IMR-90 (cell line): ENCODE data around the gene FRMD5. TPM values are rescaled to one million over a fixed set of nuclear protein-coding genes. Genes with fewer than 3 reads are reported as not detected.
"Not testable (repeated sequence)": the region's sequence is repeated elsewhere in the genome, so short reads cannot be mapped to it uniquely, and the experiment has no call there.

Experiments
- ATAC-seq: fragments of 200-7000 bp; cut with Tn5 transposase; 2 replicates; pipeline ENCODE4 v1.9.1; 2020; ENCODE audit warnings: low read depth, mild to moderate bottlenecking, moderate library complexity
- BruUV-seq: library from RNA; stranded (reverse); fragments of 400-500 nt; replicated peaks from 2 replicates; lab custom pipeline; 2021; lab: Mats Ljungman, UMichigan
- CTCF ChIA-PET: fragments of 300-600 bp; formaldehyde crosslinking; extraction: SDS; loops from one replicate; lab custom pipeline; 2021; ENCODE audit warnings: antibody characterized with exemption; lab: Yijun Ruan, JAX
- POLR2A ChIA-PET: fragments of 300-600 bp; sonication (Branson Sonifier 250); formaldehyde crosslinking; loops from one replicate; lab custom pipeline; 2022; ENCODE audit warnings: antibody characterized with exemption; ENCODE audit not compliant: unreplicated experiment; lab: Charles Lee
- DNase-seq: peaks from one replicate; pipeline ENCODE4 v3.0.0; 2013
- H2AFZ ChIP-seq: replicated peaks from 2 replicates; pipeline ENCODE3; 2013; ENCODE audit warnings: low read length, mild to moderate bottlenecking; ENCODE audit not compliant: poor library complexity
- H2AK5ac ChIP-seq: 2 replicates; pipeline ENCODE4 v1.6.1; 2013; ENCODE audit warnings: low read depth, low read length, inconsistent platforms
- H2AK9ac ChIP-seq: replicated peaks from 2 replicates; pipeline ENCODE3; 2013; ENCODE audit warnings: mild to moderate bottlenecking, low read depth, low read length, moderate library complexity; ENCODE audit not compliant: poor library complexity
- H2BK120ac ChIP-seq: 2 replicates; pipeline ENCODE4 v1.6.1; 2013; ENCODE audit warnings: low read depth, low read length, inconsistent platforms
- H2BK15ac ChIP-seq: 3 replicates; pipeline ENCODE4 v1.6.1; 2013; ENCODE audit warnings: low read depth, low read length, inconsistent platforms
- H2BK20ac ChIP-seq: 2 replicates; pipeline ENCODE4 v1.6.1; 2013; ENCODE audit warnings: low read depth, mild to moderate bottlenecking, inconsistent platforms, low read length, moderate library complexity
- H2BK5ac ChIP-seq: 2 replicates; pipeline ENCODE4 v1.6.1; 2013; ENCODE audit warnings: mild to moderate bottlenecking, low read depth, low read length, inconsistent platforms; ENCODE audit not compliant: poor library complexity, severe bottlenecking
- H3K14ac ChIP-seq: replicated peaks from 2 replicates; pipeline ENCODE4 v1.6.1; 2013; ENCODE audit warnings: low read depth, low read length, inconsistent platforms
- H3K18ac ChIP-seq: 2 replicates; pipeline ENCODE4 v1.6.1; 2013; ENCODE audit warnings: low read depth, low read length, control low read depth
- H3K23ac ChIP-seq: 2 replicates; pipeline ENCODE4 v1.6.1; 2013; ENCODE audit warnings: low read depth, low read length, inconsistent platforms
- H3K27ac ChIP-seq: 2 replicates; pipeline ENCODE4 v1.5.1; 2013; ENCODE audit warnings: mild to moderate bottlenecking, control low read depth, low read length; ENCODE audit not compliant: insufficient read depth
- H3K27me3 ChIP-seq: 2 replicates; pipeline ENCODE4 v1.6.1; 2013; ENCODE audit warnings: low read length; ENCODE audit not compliant: control insufficient read depth, insufficient read depth
- H3K36me3 ChIP-seq: 2 replicates; pipeline ENCODE4 v1.6.1; 2013; ENCODE audit warnings: low read length, mixed read lengths; ENCODE audit not compliant: control insufficient read depth, insufficient read depth
- H3K4ac ChIP-seq: 2 replicates; pipeline ENCODE4 v1.6.1; 2013; ENCODE audit warnings: low read depth, low read length, inconsistent platforms
- H3K4me1 ChIP-seq: 2 replicates; pipeline ENCODE4 v1.6.1; 2013; ENCODE audit warnings: low read length, mixed read lengths; ENCODE audit not compliant: control insufficient read depth, insufficient read depth
- H3K4me2 ChIP-seq: 2 replicates; pipeline ENCODE4 v1.6.1; 2013; ENCODE audit warnings: low read depth, mild to moderate bottlenecking, control low read depth, low read length, moderate library complexity
- H3K4me3 ChIP-seq: 2 replicates; pipeline ENCODE4 v1.5.1; 2013; ENCODE audit warnings: low read depth, mild to moderate bottlenecking, control low read depth, low read length, moderate library complexity; ENCODE audit not compliant: insufficient read depth
- H3K56ac ChIP-seq: 2 replicates; pipeline ENCODE4 v1.6.1; 2013; ENCODE audit warnings: low read length, inconsistent platforms; ENCODE audit not compliant: insufficient read depth; ENCODE audit errors: extremely low read depth
- H3K79me1 ChIP-seq, 2 experiments: 2 replicates each; pipeline ENCODE4 v1.6.1; 2013; ENCODE audit warnings: low read length in 2 of 2, inconsistent platforms in 1 of 2, low read depth in 1 of 2
- H3K9ac ChIP-seq: 2 replicates; pipeline ENCODE4 v1.6.1; 2013; ENCODE audit warnings: low read depth, low read length, control low read depth
- H3K9me1 ChIP-seq: 2 replicates; pipeline ENCODE4 v1.6.1; 2013; ENCODE audit warnings: low read length, inconsistent platforms; ENCODE audit not compliant: insufficient read depth
- H3K9me3 ChIP-seq: 2 replicates; pipeline ENCODE4 v1.6.1; 2013; ENCODE audit warnings: low read length; ENCODE audit not compliant: control insufficient read depth, insufficient read depth
- H4K20me1 ChIP-seq: 2 replicates; pipeline ENCODE4 v1.6.1; 2013; ENCODE audit warnings: low read length, inconsistent platforms; ENCODE audit not compliant: insufficient read depth
- H4K5ac ChIP-seq: 2 replicates; pipeline ENCODE4 v1.6.1; 2013; ENCODE audit warnings: mild to moderate bottlenecking, low read depth, low read length, control low read depth
- H4K8ac ChIP-seq, 2 experiments: 2 replicates each; pipeline ENCODE4 v1.6.1; 2013; ENCODE audit warnings: low read depth in 2 of 2, low read length in 2 of 2, control low read depth in 1 of 2, inconsistent platforms in 1 of 2
- H4K91ac ChIP-seq: 2 replicates; pipeline ENCODE4 v1.6.1; 2013; ENCODE audit warnings: low read depth, low read length, inconsistent platforms; ENCODE audit not compliant: insufficient read depth
- CEBPB ChIP-seq: IDR thresholded peaks from 2 replicates; pipeline ENCODE4 v1.6.1; 2012; ENCODE audit warnings: low read depth, low read length, improper control_type of control experiment
- FOS ChIP-seq: fragments of 150-350 bp; IDR thresholded peaks from 2 replicates; pipeline ENCODE4 v1.6.1; 2016; ENCODE audit warnings: low read depth, low read length
- WGBS, 2 experiments: methylation state at CpG; one replicate each; pipeline versions ENCODE4 v1.1.5 to v1.1.7; 2013; ENCODE audit warnings: missing lambda C conversion rate in 2 of 2; ENCODE audit not compliant: insufficient read length in 1 of 2; ENCODE audit errors: extremely low coverage in 2 of 2; 5-methylcytosine and 5-hydroxymethylcytosine counted together
- dilution Hi-C: fragments of 300-500 bp; cut with HindIII; formaldehyde crosslinking; loops from one replicate; pipeline ENCODE4 v1.14.3; 2018; ENCODE audit warnings: low sequenced_read_pairs; ENCODE audit not compliant: unreplicated experiment
- in situ Hi-C: fragments of 300-500 bp; cut with MboI; formaldehyde crosslinking; loops from 3 replicates; pipeline ENCODE4 v1.14.3; 2019; ENCODE audit warnings: low sequenced_read_pairs, inconsistent platforms, mixed read lengths
- intact Hi-C: fragments of 100-400 bp; cut with micrococcal nuclease; formaldehyde crosslinking; loops from 2 replicates; pipeline ENCODE4 v1.10.0; 2022
- polyA plus RNA-seq, 3 experiments: library from polyadenylated mRNA; depleted of rRNA; stranded (reverse); fragments of >200 nt; gene quantifications; 2 replicates each; pipeline ENCODE4 v1.2.3, GENCODE V29; 2012; ENCODE audit warnings: low replicate concordance in 1 of 3
- total RNA-seq: library from RNA; depleted of rRNA; stranded (reverse); fragments of >200 nt; gene quantifications from 2 replicates; pipeline ENCODE4 v1.2.3, GENCODE V29; 2012

Gene FRMD5
- total and polyA plus RNA-seq, 2 of the 4 experiments (the other 2 are of a cell fraction): 4.1 to 5.4 TPM

- Histone ChIP-seq H3K9me1 (no peaks in the 10 kb centered on the region), H3K4me1 (no peaks in the 10 kb centered on the region; the same call in 1 of the 2 replicates), H3K56ac (peak overlapping the region; percentile 12; the same call in 1 of the 2 replicates), H4K91ac (no peak overlapping the region), H3K9me3 (no peaks in the 10 kb centered on the region), H3K9ac (no peak overlapping the region), H3K18ac (no peak overlapping the region), H2BK15ac (no peak overlapping the region), H3K79me1 (no peaks in the 10 kb centered on the region), H3K23ac (no peak overlapping the region), H3K4me3 (no peak overlapping the region), H3K36me3 (no peaks in the 10 kb centered on the region), H2BK5ac (no peak overlapping the region), H3K27me3 (no peaks in the 10 kb centered on the region; the same call in 1 of the 2 replicates), H3K4ac (no peak overlapping the region), H4K8ac (no peak overlapping the region), H3K27ac (no peak overlapping the region), H2BK120ac (no peak overlapping the region), H4K5ac (no peak overlapping the region), H3K14ac (no peak overlapping the region), H2AK9ac (no peak overlapping the region), H2BK20ac (no peak overlapping the region), H2AFZ (no peak overlapping the region), H2AK5ac (no peak overlapping the region), H3K4me2 (no peak overlapping the region), H4K20me1 (no peaks in the 10 kb centered on the region)
- TF ChIP-seq CEBPB: peak; percentile 54
- TF ChIP-seq FOS: no peak
- dilution Hi-C loops: no loop called here
- DNase-seq (no peak), ATAC-seq (no peak)
- intact Hi-C loops: no loop called here
- CTCF ChIA-PET: no interaction called here
- in situ Hi-C loops: no loop called here
- POLR2A ChIA-PET: no interaction called here
- no TSS peak for BruUV-seq
Measured at GRCh38 chr15:44227584-44227983, 32.5 kb upstream of the FRMD5 start.

- H3K4me2 ChIP-seq, H2BK20ac ChIP-seq, H2AK9ac ChIP-seq, DNase-seq, H3K14ac ChIP-seq, H3K27ac ChIP-seq, H3K23ac ChIP-seq, H4K5ac ChIP-seq, POLR2A ChIA-PET, ATAC-seq, CTCF ChIA-PET, H3K4me3 ChIP-seq, H2BK120ac ChIP-seq, H4K91ac ChIP-seq, BruUV-seq, H3K79me1 ChIP-seq, H2AFZ ChIP-seq, H3K9ac ChIP-seq, H2AK5ac ChIP-seq, H3K9me1 ChIP-seq, H3K56ac ChIP-seq, H2BK5ac ChIP-seq, H3K4ac ChIP-seq, H4K8ac ChIP-seq, H2BK15ac ChIP-seq, H4K20me1 ChIP-seq, H3K27me3 ChIP-seq, H3K9me3 ChIP-seq, dilution Hi-C loops, intact Hi-C loops, H3K18ac ChIP-seq, in situ Hi-C loops, H3K36me3 ChIP-seq, H3K4me1 ChIP-seq: not testable (repeated sequence)
- WGBS, 2 experiments: no CpG with 5 or more reads among the region's 4 CpGs
Measured at GRCh38 chr15:44227001-44227400, 31.9 kb upstream of the FRMD5 start.
